WTC11 (cell line): ENCODE measurements around the gene ATL2.

Source experiments
- CREB1 ChIP-seq: sonication (generic); formaldehyde crosslinking; IDR thresholded peaks from 2 replicates; pipeline ENCODE4 v1.8.0; 2023; ENCODE audit warnings: mild to moderate bottlenecking, missing genetic modification reagents
- ELF4 ChIP-seq: sonication (generic); formaldehyde crosslinking; IDR thresholded peaks from 2 replicates; pipeline ENCODE4 v1.8.1; 2022; ENCODE audit warnings: low read depth, mild to moderate bottlenecking, moderate library complexity, missing genetic modification reagents
- ESRRA ChIP-seq: sonication (generic); formaldehyde crosslinking; IDR thresholded peaks from 2 replicates; pipeline ENCODE4 v1.8.1; 2022; ENCODE audit warnings: mild to moderate bottlenecking, missing genetic modification reagents, borderline replicate concordance
- IRF2 ChIP-seq: sonication (generic); formaldehyde crosslinking; IDR thresholded peaks from 2 replicates; pipeline ENCODE4 v1.8.0; 2022; ENCODE audit warnings: low read depth, missing genetic modification reagents, borderline replicate concordance
- NFYB ChIP-seq: sonication (generic); formaldehyde crosslinking; conservative IDR thresholded peaks from 2 replicates; pipeline ENCODE4 v1.8.0; 2022; ENCODE audit warnings: low read depth, missing genetic modification reagents
- NR2C2 ChIP-seq: sonication (generic); formaldehyde crosslinking; IDR thresholded peaks from 2 replicates; pipeline ENCODE4 v1.8.0; 2022; ENCODE audit warnings: mild to moderate bottlenecking, missing genetic modification reagents
- SMAD3 ChIP-seq: sonication (generic); formaldehyde crosslinking; IDR thresholded peaks from 2 replicates; pipeline ENCODE4 v1.8.0; 2022; ENCODE audit warnings: missing genetic modification reagents, mild to moderate bottlenecking, borderline replicate concordance
- SP1 ChIP-seq: sonication (generic); formaldehyde crosslinking; conservative IDR thresholded peaks from 2 replicates; pipeline ENCODE4 v1.8.1; 2022; ENCODE audit warnings: missing genetic modification reagents
- ZNF138 ChIP-seq: sonication (generic); formaldehyde crosslinking; conservative IDR thresholded peaks from 2 replicates; pipeline ENCODE4 v1.8.1; 2022; ENCODE audit warnings: mild to moderate bottlenecking, moderate library complexity, missing genetic modification reagents
- TF ChIP-seq, protein P1 (sequence below): fragments of 200-600 bp; IDR thresholded peaks from 2 replicates; pipeline ENCODE4 v1.8.0; 2022; ENCODE audit warnings: antibody characterized with exemption
- TF ChIP-seq, protein P2 (sequence below): fragments of 250-450 bp; sonication (Bioruptor Pico); IDR thresholded peaks from 2 replicates; pipeline ENCODE4 v1.9.0; 2021; ENCODE audit warnings: mild to moderate bottlenecking, borderline replicate concordance
- TF ChIP-seq, protein P3 (sequence below): sonication (generic); formaldehyde crosslinking; conservative IDR thresholded peaks from 2 replicates; pipeline ENCODE4 v1.8.1; 2023; ENCODE audit warnings: mild to moderate bottlenecking, low read depth, missing genetic modification reagents, moderate library complexity
- TF ChIP-seq, protein P4 (sequence below): sonication (generic); formaldehyde crosslinking; IDR thresholded peaks from 2 replicates; pipeline ENCODE4 v1.8.1; 2022; ENCODE audit warnings: low read depth, mild to moderate bottlenecking, moderate library complexity, missing genetic modification reagents, borderline replicate concordance

DNA sequence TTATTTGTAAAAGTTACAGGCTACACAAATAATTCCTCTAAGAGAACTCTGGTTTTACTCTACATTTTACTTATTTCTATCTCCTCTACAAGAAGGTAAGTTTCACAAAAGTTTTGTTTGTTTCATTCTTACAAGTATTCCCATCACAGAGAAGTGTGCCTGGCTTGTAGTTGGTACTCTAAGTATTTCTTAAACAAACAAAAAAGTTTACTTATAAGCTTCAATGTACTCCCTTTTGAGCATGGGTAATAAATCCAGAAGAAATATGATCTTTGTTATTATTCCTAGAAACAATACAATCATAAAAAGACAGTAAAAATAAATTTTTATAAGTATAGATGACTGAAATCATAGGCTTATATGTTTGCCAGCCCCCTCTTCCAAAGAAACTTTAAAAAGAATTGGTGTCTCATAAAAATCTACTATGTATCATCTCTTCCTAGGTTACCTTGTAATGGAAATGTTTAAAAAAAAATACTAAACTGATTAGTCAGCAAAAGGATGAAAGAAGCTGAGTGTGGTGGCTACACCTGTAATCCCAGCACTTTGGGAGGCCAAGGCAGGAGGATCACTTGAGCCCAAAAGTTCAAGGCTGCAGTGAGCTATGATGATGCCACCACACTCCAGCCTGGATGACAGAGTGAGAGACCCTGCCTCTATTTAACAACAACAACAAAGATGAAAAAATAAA lies 54.7 kb downstream of the ATL2 start:
- no peak for TF ChIP-seq ZNF138 (CRISPR knock-in tag)
- TF ChIP-seq, protein P1, sequence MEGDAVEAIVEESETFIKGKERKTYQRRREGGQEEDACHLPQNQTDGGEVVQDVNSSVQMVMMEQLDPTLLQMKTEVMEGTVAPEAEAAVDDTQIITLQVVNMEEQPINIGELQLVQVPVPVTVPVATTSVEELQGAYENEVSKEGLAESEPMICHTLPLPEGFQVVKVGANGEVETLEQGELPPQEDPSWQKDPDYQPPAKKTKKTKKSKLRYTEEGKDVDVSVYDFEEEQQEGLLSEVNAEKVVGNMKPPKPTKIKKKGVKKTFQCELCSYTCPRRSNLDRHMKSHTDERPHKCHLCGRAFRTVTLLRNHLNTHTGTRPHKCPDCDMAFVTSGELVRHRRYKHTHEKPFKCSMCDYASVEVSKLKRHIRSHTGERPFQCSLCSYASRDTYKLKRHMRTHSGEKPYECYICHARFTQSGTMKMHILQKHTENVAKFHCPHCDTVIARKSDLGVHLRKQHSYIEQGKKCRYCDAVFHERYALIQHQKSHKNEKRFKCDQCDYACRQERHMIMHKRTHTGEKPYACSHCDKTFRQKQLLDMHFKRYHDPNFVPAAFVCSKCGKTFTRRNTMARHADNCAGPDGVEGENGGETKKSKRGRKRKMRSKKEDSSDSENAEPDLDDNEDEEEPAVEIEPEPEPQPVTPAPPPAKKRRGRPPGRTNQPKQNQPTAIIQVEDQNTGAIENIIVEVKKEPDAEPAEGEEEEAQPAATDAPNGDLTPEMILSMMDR = no peak
- TF ChIP-seq ESRRA (CRISPR knock-in tag) = no peak
- TF ChIP-seq, protein P2, sequence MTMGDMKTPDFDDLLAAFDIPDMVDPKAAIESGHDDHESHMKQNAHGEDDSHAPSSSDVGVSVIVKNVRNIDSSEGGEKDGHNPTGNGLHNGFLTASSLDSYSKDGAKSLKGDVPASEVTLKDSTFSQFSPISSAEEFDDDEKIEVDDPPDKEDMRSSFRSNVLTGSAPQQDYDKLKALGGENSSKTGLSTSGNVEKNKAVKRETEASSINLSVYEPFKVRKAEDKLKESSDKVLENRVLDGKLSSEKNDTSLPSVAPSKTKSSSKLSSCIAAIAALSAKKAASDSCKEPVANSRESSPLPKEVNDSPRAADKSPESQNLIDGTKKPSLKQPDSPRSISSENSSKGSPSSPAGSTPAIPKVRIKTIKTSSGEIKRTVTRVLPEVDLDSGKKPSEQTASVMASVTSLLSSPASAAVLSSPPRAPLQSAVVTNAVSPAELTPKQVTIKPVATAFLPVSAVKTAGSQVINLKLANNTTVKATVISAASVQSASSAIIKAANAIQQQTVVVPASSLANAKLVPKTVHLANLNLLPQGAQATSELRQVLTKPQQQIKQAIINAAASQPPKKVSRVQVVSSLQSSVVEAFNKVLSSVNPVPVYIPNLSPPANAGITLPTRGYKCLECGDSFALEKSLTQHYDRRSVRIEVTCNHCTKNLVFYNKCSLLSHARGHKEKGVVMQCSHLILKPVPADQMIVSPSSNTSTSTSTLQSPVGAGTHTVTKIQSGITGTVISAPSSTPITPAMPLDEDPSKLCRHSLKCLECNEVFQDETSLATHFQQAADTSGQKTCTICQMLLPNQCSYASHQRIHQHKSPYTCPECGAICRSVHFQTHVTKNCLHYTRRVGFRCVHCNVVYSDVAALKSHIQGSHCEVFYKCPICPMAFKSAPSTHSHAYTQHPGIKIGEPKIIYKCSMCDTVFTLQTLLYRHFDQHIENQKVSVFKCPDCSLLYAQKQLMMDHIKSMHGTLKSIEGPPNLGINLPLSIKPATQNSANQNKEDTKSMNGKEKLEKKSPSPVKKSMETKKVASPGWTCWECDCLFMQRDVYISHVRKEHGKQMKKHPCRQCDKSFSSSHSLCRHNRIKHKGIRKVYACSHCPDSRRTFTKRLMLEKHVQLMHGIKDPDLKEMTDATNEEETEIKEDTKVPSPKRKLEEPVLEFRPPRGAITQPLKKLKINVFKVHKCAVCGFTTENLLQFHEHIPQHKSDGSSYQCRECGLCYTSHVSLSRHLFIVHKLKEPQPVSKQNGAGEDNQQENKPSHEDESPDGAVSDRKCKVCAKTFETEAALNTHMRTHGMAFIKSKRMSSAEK = no peak
- TF ChIP-seq SMAD3 = no peak
- TF ChIP-seq NFYB (CRISPR knock-in tag) = no peak
- TF ChIP-seq, protein P3, sequence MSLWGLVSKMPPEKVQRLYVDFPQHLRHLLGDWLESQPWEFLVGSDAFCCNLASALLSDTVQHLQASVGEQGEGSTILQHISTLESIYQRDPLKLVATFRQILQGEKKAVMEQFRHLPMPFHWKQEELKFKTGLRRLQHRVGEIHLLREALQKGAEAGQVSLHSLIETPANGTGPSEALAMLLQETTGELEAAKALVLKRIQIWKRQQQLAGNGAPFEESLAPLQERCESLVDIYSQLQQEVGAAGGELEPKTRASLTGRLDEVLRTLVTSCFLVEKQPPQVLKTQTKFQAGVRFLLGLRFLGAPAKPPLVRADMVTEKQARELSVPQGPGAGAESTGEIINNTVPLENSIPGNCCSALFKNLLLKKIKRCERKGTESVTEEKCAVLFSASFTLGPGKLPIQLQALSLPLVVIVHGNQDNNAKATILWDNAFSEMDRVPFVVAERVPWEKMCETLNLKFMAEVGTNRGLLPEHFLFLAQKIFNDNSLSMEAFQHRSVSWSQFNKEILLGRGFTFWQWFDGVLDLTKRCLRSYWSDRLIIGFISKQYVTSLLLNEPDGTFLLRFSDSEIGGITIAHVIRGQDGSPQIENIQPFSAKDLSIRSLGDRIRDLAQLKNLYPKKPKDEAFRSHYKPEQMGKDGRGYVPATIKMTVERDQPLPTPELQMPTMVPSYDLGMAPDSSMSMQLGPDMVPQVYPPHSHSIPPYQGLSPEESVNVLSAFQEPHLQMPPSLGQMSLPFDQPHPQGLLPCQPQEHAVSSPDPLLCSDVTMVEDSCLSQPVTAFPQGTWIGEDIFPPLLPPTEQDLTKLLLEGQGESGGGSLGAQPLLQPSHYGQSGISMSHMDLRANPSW (CRISPR knock-in tag) = no peak
- no peak for TF ChIP-seq ELF4 (CRISPR knock-in tag)
- no peak for TF ChIP-seq SP1 (CRISPR knock-in tag)
- TF ChIP-seq, protein P4, sequence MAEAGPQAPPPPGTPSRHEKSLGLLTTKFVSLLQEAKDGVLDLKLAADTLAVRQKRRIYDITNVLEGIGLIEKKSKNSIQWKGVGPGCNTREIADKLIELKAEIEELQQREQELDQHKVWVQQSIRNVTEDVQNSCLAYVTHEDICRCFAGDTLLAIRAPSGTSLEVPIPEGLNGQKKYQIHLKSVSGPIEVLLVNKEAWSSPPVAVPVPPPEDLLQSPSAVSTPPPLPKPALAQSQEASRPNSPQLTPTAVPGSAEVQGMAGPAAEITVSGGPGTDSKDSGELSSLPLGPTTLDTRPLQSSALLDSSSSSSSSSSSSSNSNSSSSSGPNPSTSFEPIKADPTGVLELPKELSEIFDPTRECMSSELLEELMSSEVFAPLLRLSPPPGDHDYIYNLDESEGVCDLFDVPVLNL = no peak
- no peak for TF ChIP-seq IRF2 (CRISPR knock-in tag)
- TF ChIP-seq CREB1 = no peak
- no peak for TF ChIP-seq NR2C2 (CRISPR knock-in tag)
